OCI-LY3 (cell line): ENCODE measurements around the gene ODC1.

Experiments
- H2AFZ ChIP-seq: fragments of 200-600, 300-600 bp; shearing (Covaris generic); 2 replicates; pipeline ENCODE4 v1.6.0; 2014; ENCODE audit warnings: antibody characterized with exemption, low read depth, low read length
- H3K27ac ChIP-seq: fragments of 200-600, 300-600 bp; sonication (generic); 2 replicates; pipeline ENCODE4 v1.5.1; 2014; ENCODE audit warnings: mild to moderate bottlenecking, low read length, moderate library complexity, mixed read lengths
- H3K27me3 ChIP-seq: fragments of 200-600, 300-600 bp; sonication (generic); 2 replicates; pipeline ENCODE4 v1.6.1; 2014; ENCODE audit warnings: low read depth, low read length, mixed read lengths
- H3K36me3 ChIP-seq: fragments of 200-600, 300-600 bp; sonication (generic); replicated peaks from 2 replicates; pipeline ENCODE3; 2014; ENCODE audit warnings: low read depth, low read length, mixed read lengths
- H3K4me1 ChIP-seq: fragments of 300-600, 200-600 bp; sonication (generic); 2 replicates; pipeline ENCODE4 v1.6.1; 2014; ENCODE audit warnings: low read length, mixed read lengths
- H3K4me2 ChIP-seq: fragments of 200-600, 300-600 bp; sonication (generic); 2 replicates; pipeline ENCODE4 v1.6.1; 2014; ENCODE audit warnings: low read length, mixed read lengths
- H3K4me3 ChIP-seq: fragments of 300-600, 200-600 bp; sonication (generic); 2 replicates; pipeline ENCODE4 v1.5.1; 2014; ENCODE audit warnings: antibody characterized with exemption, mild to moderate bottlenecking, low read length, moderate library complexity
- H3K79me2 ChIP-seq: fragments of 300-600, 200-600 bp; shearing (Covaris generic); 2 replicates; pipeline ENCODE4 v1.6.1; 2014; ENCODE audit warnings: mild to moderate bottlenecking, low read length, mixed read lengths
- H3K9ac ChIP-seq: fragments of 300-600, 200-600 bp; shearing (Covaris generic); 2 replicates; pipeline ENCODE4 v1.6.0; 2014; ENCODE audit warnings: mild to moderate bottlenecking, low read length, moderate library complexity
- H3K9me3 ChIP-seq: fragments of 200-600, 300-600 bp; shearing (Covaris generic); 2 replicates; pipeline ENCODE4 v1.6.1; 2014; ENCODE audit warnings: low read length, mixed read lengths; ENCODE audit not compliant: insufficient read depth
- H4K20me1 ChIP-seq: fragments of 200-600, 300-600 bp; sonication (generic); 2 replicates; pipeline ENCODE4 v1.6.1; 2016; ENCODE audit warnings: low read length, mixed read lengths; ENCODE audit not compliant: insufficient read depth
- CTCF ChIP-seq: fragments of 200-600, 300-600 bp; sonication (generic); IDR thresholded peaks from 2 replicates; pipeline ENCODE4 v1.5.1; 2014; ENCODE audit warnings: antibody characterized with exemption, low read length, low read depth
- EZH2phosphoT487 ChIP-seq: fragments of 200-600 bp; shearing (Covaris generic); IDR thresholded peaks from 2 replicates; pipeline ENCODE4 v1.6.1; 2018; ENCODE audit warnings: antibody characterized with exemption, mixed run types, low read depth

Gene ODC1

GRCh38 chr2:10438688-10439087 is 9.4 kb downstream of the ODC1 start:
- Histone ChIP-seq H4K20me1 (peaks cover 34% of the 10 kb centered on the region), H3K36me3 (peaks cover 51% of the 10 kb centered on the region), H3K9ac (no peak overlapping the region), H3K4me2 (no peak overlapping the region), H3K4me1 (peaks cover 5% of the 10 kb centered on the region), H3K9me3 (no peaks in the 10 kb centered on the region), H3K79me2 (peaks cover 8% of the 10 kb centered on the region; the same call in 1 of the 2 replicates), H3K27ac (no peak overlapping the region), H3K27me3 (no peaks in the 10 kb centered on the region), H2AFZ (no peak overlapping the region), H3K4me3 (no peak overlapping the region)
- TF ChIP-seq CTCF: no peak
- no peak for TF ChIP-seq EZH2phosphoT487

- H3K27me3 ChIP-seq: peaks cover 5% of the 10 kb centered on the region
- H3K4me3 ChIP-seq: no peak overlapping the region
- no peak overlapping the region for H3K4me2 ChIP-seq
- H3K79me2 ChIP-seq: 0 out of 2 replicates have a peak, but pooled peaks cover under 1% of the 10 kb centered on the region
- H3K4me1 ChIP-seq: peaks cover 5% of the 10 kb centered on the region
- peaks cover 25% of the 10 kb centered on the region for H4K20me1 ChIP-seq
- H2AFZ ChIP-seq: no peak overlapping the region
- no peak for TF ChIP-seq CTCF
- no peak for TF ChIP-seq EZH2phosphoT487
- H3K36me3 ChIP-seq: peaks cover 43% of the 10 kb centered on the region
- no peak overlapping the region for H3K9ac ChIP-seq
- no peaks in the 10 kb centered on the region for H3K9me3 ChIP-seq
- no peak overlapping the region for H3K27ac ChIP-seq
Observed at GRCh38 chr2:10437806-10438205, 10.3 kb downstream of the ODC1 start.

- Histone ChIP-seq H3K9me3 (no peaks in the 10 kb centered on the region), H3K79me2 (no peaks in the 10 kb centered on the region), H3K4me2 (no peak overlapping the region), H3K27me3 (peaks cover 7% of the 10 kb centered on the region), H4K20me1 (peaks cover 19% of the 10 kb centered on the region), H3K36me3 (peaks cover 33% of the 10 kb centered on the region), H3K4me3 (no peak overlapping the region), H3K9ac (no peak overlapping the region), H2AFZ (no peak overlapping the region), H3K27ac (no peak overlapping the region), H3K4me1 (peaks cover 5% of the 10 kb centered on the region)
- TF ChIP-seq EZH2phosphoT487 (no peak), CTCF (no peak)
Observed at GRCh38 chr2:10436583-10437110, 11.5 kb downstream of the ODC1 start.

GRCh38 chr2:10435820-10436204 is 12.3 kb downstream of the ODC1 start:
- no peak for TF ChIP-seq EZH2phosphoT487
- no peak for TF ChIP-seq CTCF
- H3K4me2 ChIP-seq: no peak overlapping the region
- H3K27me3 ChIP-seq: peaks cover 7% of the 10 kb centered on the region

More at GRCh38 chr2:10435820-10436204, 12.3 kb downstream of the ODC1 start:
- no peaks in the 10 kb centered on the region for H3K79me2 ChIP-seq
- no peaks in the 10 kb centered on the region for H3K9me3 ChIP-seq
- H3K36me3 ChIP-seq: peaks cover 26% of the 10 kb centered on the region
- H3K9ac ChIP-seq: no peak overlapping the region
- no peak overlapping the region for H2AFZ ChIP-seq
- peaks cover 5% of the 10 kb centered on the region for H3K4me1 ChIP-seq
- H3K4me3 ChIP-seq: no peak overlapping the region
- H3K27ac ChIP-seq: no peak overlapping the region
- H4K20me1 ChIP-seq: peaks cover 16% of the 10 kb centered on the region
